ENCODE results near the gene MTMR12. TPM values are rescaled to one million over a fixed set of nuclear protein-coding genes. Genes with fewer than 3 reads are reported as not detected.
A peak's percentile ranks its signal among the peaks of the same experiment; 100 is the strongest.

MTMR12 gene
- total and polyA plus RNA-seq, 2 of the 13 experiments (the other 11 are each of a cell fraction or from before 2014, with no cell fraction given), result 23.4 to 36.6 TPM

- TF ChIP-seq NFAT5 (CRISPR knock-in tag; IDR thresholded peaks at IDR 0.05), result 0 out of 2 replicates have a peak, but pooled peaks have one; percentile 42
- TF ChIP-seq ZNF766 (CRISPR knock-in tag; IDR thresholded peaks at IDR 0.05; ENCODE audit: borderline replicate concordance), result no peak; the same call in 1 of the 2 replicates
- TF ChIP-seq ARNT2 (CRISPR knock-in tag; IDR thresholded peaks at IDR 0.05; ENCODE audit: low read depth), result peak; percentile 72; the same call in 1 of the 2 replicates
- TF ChIP-seq ZFP62 (CRISPR knock-in tag; IDR thresholded peaks at IDR 0.05), result no peak
- peak; percentile 22; the same call in 1 of the 2 replicates for TF ChIP-seq ZGPAT (CRISPR knock-in tag; IDR thresholded peaks at IDR 0.05)
- no peak for TF ChIP-seq KLF9 (CRISPR knock-in tag; IDR thresholded peaks at IDR 0.05; ENCODE audit: low read depth)
- no peak for TF ChIP-seq RBAK (CRISPR knock-in tag; IDR thresholded peaks at IDR 0.05)
- no peak for TF ChIP-seq NKX3-1 (CRISPR knock-in tag; IDR thresholded peaks at IDR 0.05)
- TF ChIP-seq ZHX1 (CRISPR knock-in tag; IDR thresholded peaks at IDR 0.05; ENCODE audit: low read depth), result no peak
- no peak for TF ChIP-seq BRF2 (CRISPR knock-in tag; IDR thresholded peaks at IDR 0.05)
- TF ChIP-seq MED1 (CRISPR knock-in tag; IDR thresholded peaks at IDR 0.05), result peak; percentile 37; the same call in 1 of the 2 replicates
- peak; percentile 81 for TF ChIP-seq ZFY (CRISPR knock-in tag; IDR thresholded peaks at IDR 0.05)
- TF ChIP-seq SPEN (CRISPR knock-in tag; IDR thresholded peaks at IDR 0.05; ENCODE audit: low read depth), result peak; percentile 61
- 0 out of 2 replicates have a peak, but pooled peaks have one; percentile 19 for TF ChIP-seq ZBED4 (CRISPR knock-in tag; IDR thresholded peaks at IDR 0.05; ENCODE audit: borderline replicate concordance)
Observed at GRCh38 chr5:32312595-32313332, at the start of gene MTMR12 (continued).

Data from HepG2 (cell line).